ENCODE measurements around the gene SUPT20HL2. TPM values are rescaled to one million over a fixed set of nuclear protein-coding genes. Genes with fewer than 3 reads are reported as not detected.

Gene SUPT20HL2
- total RNA-seq, 1 donor from 2014 or later, result not detected

Other genes with a start within 250 kb of the SUPT20HL2 start
- gene ZFX, start 164.3 kb downstream of the SUPT20HL2 start, total RNA-seq, result 31.5 and 39.0 TPM in 2 replicates
- not detected in 2 replicates for gene SUPT20HL1, start 46.6 kb upstream of the SUPT20HL2 start, total RNA-seq
- 2.4 and 3.1 TPM in 2 replicates for gene PDK3, start 151.2 kb upstream of the SUPT20HL2 start, total RNA-seq

All from lung microvascular endothelial cell (primary cell).